Measurements from ENCODE around the gene RBCK1.

DNA sequence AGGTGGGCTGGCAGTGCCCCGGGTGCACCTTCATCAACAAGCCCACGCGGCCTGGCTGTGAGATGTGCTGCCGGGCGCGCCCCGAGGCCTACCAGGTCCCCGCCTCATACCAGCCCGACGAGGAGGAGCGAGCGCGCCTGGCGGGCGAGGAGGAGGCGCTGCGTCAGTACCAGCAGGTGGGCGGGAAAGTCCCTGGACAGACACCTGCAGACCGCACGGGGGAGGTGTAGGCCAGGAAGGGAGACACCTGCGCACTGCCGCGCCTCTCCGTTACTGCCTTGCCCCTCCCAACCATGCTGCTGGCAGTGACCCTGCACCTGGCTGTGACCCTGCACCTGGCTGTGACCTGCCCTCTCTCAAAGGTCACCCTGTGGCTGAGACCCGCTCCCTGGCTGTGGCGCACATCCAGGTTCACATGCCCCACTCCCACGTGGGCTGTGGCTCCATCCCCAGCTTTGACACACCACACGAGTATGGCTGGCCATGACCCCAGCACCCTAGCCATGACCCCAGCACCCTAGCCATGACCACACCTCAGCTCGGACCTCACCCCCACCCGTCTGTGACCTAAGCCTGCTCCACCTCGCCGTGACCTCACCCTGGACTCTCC is 11.6 kb downstream of the RBCK1 start:
- TF ChIP-seq, protein P1, sequence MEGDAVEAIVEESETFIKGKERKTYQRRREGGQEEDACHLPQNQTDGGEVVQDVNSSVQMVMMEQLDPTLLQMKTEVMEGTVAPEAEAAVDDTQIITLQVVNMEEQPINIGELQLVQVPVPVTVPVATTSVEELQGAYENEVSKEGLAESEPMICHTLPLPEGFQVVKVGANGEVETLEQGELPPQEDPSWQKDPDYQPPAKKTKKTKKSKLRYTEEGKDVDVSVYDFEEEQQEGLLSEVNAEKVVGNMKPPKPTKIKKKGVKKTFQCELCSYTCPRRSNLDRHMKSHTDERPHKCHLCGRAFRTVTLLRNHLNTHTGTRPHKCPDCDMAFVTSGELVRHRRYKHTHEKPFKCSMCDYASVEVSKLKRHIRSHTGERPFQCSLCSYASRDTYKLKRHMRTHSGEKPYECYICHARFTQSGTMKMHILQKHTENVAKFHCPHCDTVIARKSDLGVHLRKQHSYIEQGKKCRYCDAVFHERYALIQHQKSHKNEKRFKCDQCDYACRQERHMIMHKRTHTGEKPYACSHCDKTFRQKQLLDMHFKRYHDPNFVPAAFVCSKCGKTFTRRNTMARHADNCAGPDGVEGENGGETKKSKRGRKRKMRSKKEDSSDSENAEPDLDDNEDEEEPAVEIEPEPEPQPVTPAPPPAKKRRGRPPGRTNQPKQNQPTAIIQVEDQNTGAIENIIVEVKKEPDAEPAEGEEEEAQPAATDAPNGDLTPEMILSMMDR (IDR thresholded peaks at IDR 0.05): no peak
- TF ChIP-seq EP300 (IDR thresholded peaks at IDR 0.05) (no peak), POLR2AphosphoS5 (IDR thresholded peaks at IDR 0.05) (no peak)
